ENCODE results near the gene APLF.

Gene APLF

GRCh38 chr2:68426446-68426845, 40.9 kb upstream of the APLF start:
- no peak for TF ChIP-seq Cebpa-rat (IDR thresholded peaks at IDR 0.05)
- Histone ChIP-seq H3K27me3 (no peaks in the 10 kb centered on the region), H3K27ac (no peak overlapping the region; a peak in 1 of 22 replicates), H3K4me3 (no peak overlapping the region), H3K4me2 (no peak overlapping the region), H4K20me1 (no peaks in the 10 kb centered on the region), H3K9ac (no peak overlapping the region), H3K36me3 (no peaks in the 10 kb centered on the region), H3K9me3 (replicated peaks in 1 of 11) (peaks cover 0 to 32% (median 9%) of the 10 kb centered on the region in 11 experiments; a peak in 16 of 22 replicates), H3K4me1 (peaks cover 43 to 55% (median 48%) of the 10 kb centered on the region in 10 experiments)

- peaks cover 43 to 55% (median 48%) of the 10 kb centered on the region in 10 experiments for H3K4me1 ChIP-seq
- no peaks in the 10 kb centered on the region for H3K27me3 ChIP-seq
- 0 out of 22 replicates have a peak, but pooled peaks cover 0 to under 1% (median 0%) of the 10 kb centered on the region in 11 experiments for H3K36me3 ChIP-seq
- no peak overlapping the region for H3K9ac ChIP-seq
- TF ChIP-seq Cebpa-rat (IDR thresholded peaks at IDR 0.05), result no peak
- H4K20me1 ChIP-seq, result no peaks in the 10 kb centered on the region
- H3K4me2 ChIP-seq, result peak overlapping the region in 6 of 11 experiments; percentile 23 to 71 (median 51); a peak in 6 of 22 replicates
- H3K4me3 ChIP-seq, result no peak overlapping the region
- H3K27ac ChIP-seq, result peak overlapping the region in 3 of 11 experiments; percentile 8 to 54 (median 8); a peak in 3 of 22 replicates
- H3K9me3 ChIP-seq (replicated peaks in 1 of 11), result peaks cover 6 to 37% (median 15%) of the 10 kb centered on the region in 11 experiments
These were observed 40.4 kb upstream of the APLF start for GRCh38 chr2:68426848-68427579.

DNA sequence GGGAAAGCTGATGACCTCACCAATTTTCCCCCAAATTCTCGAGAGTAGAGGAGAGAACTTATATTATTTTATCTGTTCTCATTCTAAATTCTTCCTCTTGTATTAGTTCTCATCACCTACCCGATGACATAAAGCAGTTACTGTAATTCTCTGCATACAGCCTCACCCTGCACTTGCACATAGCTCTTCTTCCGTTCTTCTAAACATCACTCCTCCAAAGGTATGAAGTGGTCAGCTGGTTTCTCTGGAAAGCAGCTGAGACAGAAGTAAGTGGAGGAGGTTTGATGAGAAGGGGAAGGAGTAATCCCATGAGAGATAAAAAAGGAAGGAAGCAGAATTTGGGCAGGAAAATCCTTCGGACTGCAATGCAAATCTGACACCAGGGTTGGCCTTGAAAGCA, 39.3 kb upstream of the APLF start:
- peak overlapping the region in 3 of 11 experiments; percentile 14 to 18 (median 17); a peak in 4 of 22 replicates for H3K27ac ChIP-seq
- no peak overlapping the region for H3K4me3 ChIP-seq
- H3K9ac ChIP-seq, result no peak overlapping the region
- peaks cover 42 to 55% (median 48%) of the 10 kb centered on the region in 10 experiments for H3K4me1 ChIP-seq
- peak overlapping the region; percentile 42 to 79 (median 54) for H3K4me2 ChIP-seq
- H3K36me3 ChIP-seq, result peaks cover 0 to 6% (median 0%) of the 10 kb centered on the region in 11 experiments; a peak in 1 of 22 replicates
- no peak for TF ChIP-seq Cebpa-rat (IDR thresholded peaks at IDR 0.05)
- H4K20me1 ChIP-seq, result no peaks in the 10 kb centered on the region
- H3K9me3 ChIP-seq (replicated peaks in 1 of 11), result peaks cover 17 to 49% (median 26%) of the 10 kb centered on the region in 11 experiments
- H3K27me3 ChIP-seq, result no peaks in the 10 kb centered on the region

DNA sequence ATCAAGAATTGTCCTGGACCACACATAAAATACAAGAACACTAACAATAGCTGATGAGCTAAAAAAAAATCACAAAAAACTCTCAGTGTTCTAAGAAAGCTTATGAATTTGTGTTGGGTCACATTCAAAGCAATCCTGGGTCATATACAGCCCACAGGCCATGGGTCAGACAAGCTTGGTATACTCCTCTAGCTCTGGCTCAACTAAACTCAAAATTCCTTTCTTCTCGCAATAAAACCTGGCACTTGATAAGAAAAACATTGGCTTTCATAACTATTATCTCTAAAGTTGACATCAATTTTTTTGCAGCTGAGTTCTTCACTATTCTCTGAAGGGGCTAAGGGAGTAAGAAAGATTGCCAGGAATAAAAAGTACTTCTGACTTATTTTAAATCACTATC, 38.6 kb upstream of the APLF start:
- peak overlapping the region; percentile 42 to 79 (median 54); a peak in 21 of 22 replicates for H3K4me2 ChIP-seq
- no peaks in the 10 kb centered on the region for H3K27me3 ChIP-seq
- peak overlapping the region in 3 of 11 experiments; percentile 3 to 16 (median 14); a peak in 3 of 22 replicates for H3K27ac ChIP-seq
- peaks cover 21 to 55% (median 32%) of the 10 kb centered on the region in 11 experiments for H3K9me3 ChIP-seq (replicated peaks in 1 of 11)
- peaks cover 0 to 8% (median 0%) of the 10 kb centered on the region in 11 experiments; a peak in 1 of 22 replicates for H3K36me3 ChIP-seq
- H3K9ac ChIP-seq, result no peak overlapping the region
- no peak for TF ChIP-seq Cebpa-rat (IDR thresholded peaks at IDR 0.05)
- no peak overlapping the region for H3K4me3 ChIP-seq
- H4K20me1 ChIP-seq, result no peaks in the 10 kb centered on the region
- H3K4me1 ChIP-seq, result peaks cover 36 to 49% (median 43%) of the 10 kb centered on the region in 10 experiments

DNA sequence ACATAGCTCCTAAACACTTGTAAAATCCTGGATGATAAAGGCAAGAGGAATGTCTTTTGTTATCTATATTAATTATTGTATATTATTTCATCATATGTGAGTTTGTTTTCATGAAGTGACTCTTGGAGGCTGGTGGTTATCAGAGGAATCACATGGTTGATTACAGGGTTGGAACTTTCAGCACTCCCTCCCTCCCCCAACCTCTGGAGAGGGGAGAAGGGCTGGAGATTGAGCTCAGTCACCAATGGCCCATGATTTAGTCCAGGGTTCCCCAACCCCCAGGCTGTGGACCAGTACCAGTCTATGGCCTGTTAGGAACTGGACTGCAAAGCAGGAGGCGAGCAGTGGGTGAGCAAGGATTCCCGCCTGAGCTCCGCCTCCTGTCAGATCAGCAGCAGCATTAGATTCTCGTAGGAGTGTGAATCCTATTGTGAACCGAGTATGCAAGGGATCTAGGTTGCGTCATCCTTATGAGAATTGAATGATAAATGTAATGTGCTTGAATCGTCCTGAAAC, 38.0 kb upstream of the APLF start:
- Histone ChIP-seq H3K27me3 (no peaks in the 10 kb centered on the region), H3K36me3 (peaks cover 0 to 8% (median 0%) of the 10 kb centered on the region in 11 experiments; a peak in 1 of 22 replicates), H3K27ac (no peak overlapping the region), H4K20me1 (no peaks in the 10 kb centered on the region), H3K4me2 (no peak overlapping the region), H3K9ac (no peak overlapping the region), H3K4me1 (peaks cover 30 to 43% (median 37%) of the 10 kb centered on the region in 10 experiments), H3K9me3 (replicated peaks in 1 of 11) (peaks cover 21 to 58% (median 34%) of the 10 kb centered on the region in 11 experiments), H3K4me3 (no peak overlapping the region)
- TF ChIP-seq Cebpa-rat (IDR thresholded peaks at IDR 0.05), result peak in 2 of 11 experiments; percentile 32 to 57; a peak in 4 of 22 replicates

DNA sequence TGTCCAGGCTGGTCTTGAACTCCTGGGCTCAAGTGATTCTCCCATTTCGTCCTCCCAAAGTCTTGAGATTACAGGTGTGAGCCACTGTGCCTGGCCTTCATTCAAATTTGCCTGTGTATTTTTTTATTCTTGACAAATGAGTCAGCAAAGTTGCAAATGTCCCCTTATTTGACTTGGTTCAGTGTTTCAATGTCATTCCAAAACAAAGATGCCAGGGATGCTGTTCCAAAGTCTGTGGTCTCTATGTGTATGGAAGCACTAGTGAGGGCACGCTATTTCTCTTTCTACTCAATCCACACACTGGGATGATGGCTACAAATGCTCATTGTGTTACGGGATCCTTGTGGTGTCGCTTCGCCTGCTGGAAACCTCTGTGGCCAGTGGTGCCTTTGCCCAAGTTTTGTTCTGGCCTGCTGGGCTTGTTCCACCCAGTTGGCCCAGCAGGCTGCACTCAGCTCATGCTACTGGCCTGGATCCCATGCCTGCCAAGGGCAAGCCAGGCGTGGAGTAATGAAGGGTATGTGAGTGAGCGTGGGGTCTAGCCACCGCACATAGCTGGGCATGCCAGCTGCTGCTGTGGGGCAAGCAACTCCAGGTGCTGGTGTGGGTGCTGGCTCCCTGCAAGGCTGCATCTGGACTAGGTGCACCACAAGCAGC, 35.9 kb upstream of the APLF start:
- Histone ChIP-seq H3K9ac (no peak overlapping the region), H3K4me1 (peaks cover 14 to 28% (median 25%) of the 10 kb centered on the region in 10 experiments), H3K27me3 (no peaks in the 10 kb centered on the region), H3K4me3 (no peak overlapping the region), H3K4me2 (no peak overlapping the region), H3K36me3 (peaks cover 0 to 8% (median 0%) of the 10 kb centered on the region in 11 experiments; a peak in 1 of 22 replicates), H3K9me3 (replicated peaks in 1 of 11) (peaks cover 21 to 49% (median 32%) of the 10 kb centered on the region in 11 experiments), H3K27ac (no peak overlapping the region), H4K20me1 (no peaks in the 10 kb centered on the region)
- TF ChIP-seq Cebpa-rat (IDR thresholded peaks at IDR 0.05), result no peak

- TF ChIP-seq Cebpa-rat (IDR thresholded peaks at IDR 0.05), result no peak
- Histone ChIP-seq H3K9me3 (replicated peaks in 1 of 11) (peaks cover 21 to 43% (median 28%) of the 10 kb centered on the region in 11 experiments), H3K4me2 (no peak overlapping the region), H3K9ac (no peak overlapping the region), H3K27ac (no peak overlapping the region), H3K27me3 (no peaks in the 10 kb centered on the region), H3K4me1 (peaks cover 13 to 27% (median 20%) of the 10 kb centered on the region in 10 experiments), H4K20me1 (no peaks in the 10 kb centered on the region), H3K36me3 (peaks cover 0 to 8% (median 0%) of the 10 kb centered on the region in 11 experiments; a peak in 1 of 22 replicates), H3K4me3 (no peak overlapping the region)
These were observed 34.4 kb upstream of the APLF start for GRCh38 chr2:68432696-68433658.

- Histone ChIP-seq H3K4me3 (no peak overlapping the region), H4K20me1 (no peaks in the 10 kb centered on the region), H3K27me3 (no peaks in the 10 kb centered on the region), H3K27ac (no peak overlapping the region), H3K4me1 (peaks cover 13 to 29% (median 21%) of the 10 kb centered on the region in 10 experiments), H3K36me3 (peaks cover 0 to 8% (median 0%) of the 10 kb centered on the region in 11 experiments; a peak in 1 of 22 replicates), H3K4me2 (no peak overlapping the region), H3K9me3 (replicated peaks in 1 of 11) (peaks cover 21 to 37% (median 28%) of the 10 kb centered on the region in 11 experiments), H3K9ac (no peak overlapping the region)
- no peak for TF ChIP-seq Cebpa-rat (IDR thresholded peaks at IDR 0.05)
These were observed 32.4 kb upstream of the APLF start for GRCh38 chr2:68434981-68435380.

All from BLaER1 treated with 17β-estradiol and CSF1 and Interleukin-3, amounts not matched to agents 10 nM and 100 nM (cell line).